Tibial nerve (tissue), 4 donors: ENCODE results near the gene GRIN3B.

Experiments
- CTCF ChIP-seq, 5 experiments: fragments of 200-600 bp in 3 of 5; fragments of 450-650 bp in 2 of 5; sonication (generic) in 3 of 5; IDR thresholded peaks; one replicate each; pipeline ENCODE4 v1.5.1; 2016 to 2019; ENCODE audit warnings: antibody characterized with exemption in 5 of 5, mild to moderate bottlenecking in 3 of 5, moderate library complexity in 2 of 5
- EP300 ChIP-seq, 2 donors: sonication (generic); formaldehyde crosslinking; IDR thresholded peaks; one replicate each; pipeline ENCODE4 v1.6.1; 2017; ENCODE audit warnings: antibody characterized with exemption in 2 of 2, mild to moderate bottlenecking in 1 of 2
- POLR2A ChIP-seq, 2 donors: fragments of 450-650 bp; IDR thresholded peaks; one replicate each; pipeline ENCODE4 v1.6.1; 2017; ENCODE audit warnings: antibody characterized with exemption in 2 of 2, mild to moderate bottlenecking in 2 of 2, moderate library complexity in 2 of 2

GRCh38 chr19:976476-976875 is 23.7 kb upstream of the GRIN3B start:
- no peak for TF ChIP-seq POLR2A (IDR thresholded peaks at IDR 0.05)
- no peak for TF ChIP-seq EP300 (IDR thresholded peaks at IDR 0.05)
- no peak for TF ChIP-seq CTCF (IDR thresholded peaks at IDR 0.05)
